AG04450 (cell line): ENCODE results near the gene STRBP. TPM values are rescaled to one million over a fixed set of nuclear protein-coding genes. Genes with fewer than 3 reads are reported as not detected.

Source experiments
- CTCF ChIA-PET: fragments of 300-600, 350-600 bp; formaldehyde crosslinking; extraction: SDS; loops from one replicate; lab custom pipeline; 2022; ENCODE audit warnings: antibody characterized with exemption, inconsistent platforms; lab: Charles Lee
- POLR2A ChIA-PET: fragments of 350-600 bp; formaldehyde crosslinking; extraction: SDS; loops from one replicate; lab custom pipeline; 2021; ENCODE audit warnings: antibody characterized with exemption, inconsistent platforms; lab: Yijun Ruan, JAX
- DNase-seq: peaks from one replicate; pipeline ENCODE4 v3.0.0-alpha.2; 2011; ENCODE audit warnings: low read depth, low spot score
- H3K27ac ChIP-seq: one replicate; pipeline ENCODE4 v1.5.1; 2012; ENCODE audit warnings: low read depth, low read length, control low read depth
- H3K27me3 ChIP-seq: one replicate; pipeline ENCODE4 v1.6.0; 2012; ENCODE audit warnings: low read length; ENCODE audit not compliant: control insufficient read depth, insufficient read depth
- H3K4me3 ChIP-seq: 2 replicates; pipeline ENCODE4 v1.5.1; 2011; ENCODE audit warnings: mild to moderate bottlenecking, low read depth, low read length, control low read depth
- H3K9me3 ChIP-seq: 2 replicates; pipeline ENCODE4 v1.5.1; 2012; ENCODE audit warnings: low read length; ENCODE audit not compliant: control insufficient read depth, insufficient read depth
- CTCF ChIP-seq: IDR thresholded peaks from 2 replicates; pipeline ENCODE4 v1.5.1; 2011; ENCODE audit warnings: low read depth, low read length, control low read depth, inconsistent platforms
- polyA plus RNA-seq: library from polyadenylated mRNA; depleted of rRNA; stranded (reverse); fragments of >200 nt; gene quantifications from 2 replicates; pipeline ENCODE4 v1.2.3, GENCODE V29; 2011

The STRBP gene
- polyA plus RNA-seq, 1 experiment: 6.3 TPM

GRCh38 chr9:123120131-123120530 lies 148.3 kb downstream of the STRBP start:
- POLR2A ChIA-PET: no interaction called here
- TF ChIP-seq CTCF: no peak
- H3K9me3 ChIP-seq: no peaks in the 10 kb centered on the region
- CTCF ChIA-PET: no interaction called here
- DNase-seq: no peak
- H3K27me3 ChIP-seq: no peaks in the 10 kb centered on the region
- no peak overlapping the region for H3K27ac ChIP-seq
- no peak overlapping the region for H3K4me3 ChIP-seq

- POLR2A ChIA-PET: no interaction called here
- Histone ChIP-seq H3K4me3 (no peak overlapping the region), H3K27me3 (no peaks in the 10 kb centered on the region), H3K9me3 (no peaks in the 10 kb centered on the region), H3K27ac (no peak overlapping the region)
- TF ChIP-seq CTCF: no peak
- CTCF ChIA-PET: no interaction called here
- DNase-seq: no peak
Measured at GRCh38 chr9:123119566-123119965, 148.8 kb downstream of the STRBP start.

GRCh38 chr9:123116036-123116435 lies 152.3 kb downstream of the STRBP start:
- Histone ChIP-seq H3K27me3 (no peaks in the 10 kb centered on the region), H3K4me3 (no peak overlapping the region), H3K9me3 (no peaks in the 10 kb centered on the region; the same call in 1 of the 2 replicates), H3K27ac (no peak overlapping the region)
- ChIA-PET CTCF (no interaction called here), POLR2A (no interaction called here)
- no peak for DNase-seq
- TF ChIP-seq CTCF: no peak

- ChIA-PET CTCF (no interaction called here), POLR2A (no interaction called here)
- Histone ChIP-seq H3K4me3 (no peak overlapping the region), H3K27ac (no peak overlapping the region), H3K9me3 (no peaks in the 10 kb centered on the region; the same call in 1 of the 2 replicates), H3K27me3 (no peaks in the 10 kb centered on the region)
- no peak for DNase-seq
- no peak for TF ChIP-seq CTCF
Measured at GRCh38 chr9:123115146-123115913, 153.1 kb downstream of the STRBP start.

GRCh38 chr9:123113185-123113584 lies 155.2 kb downstream of the STRBP start:
- Histone ChIP-seq H3K4me3 (no peak overlapping the region), H3K27me3 (no peaks in the 10 kb centered on the region), H3K9me3 (no peaks in the 10 kb centered on the region; the same call in 1 of the 2 replicates), H3K27ac (no peak overlapping the region)
- no peak for DNase-seq
- no peak for TF ChIP-seq CTCF
- CTCF ChIA-PET: interaction anchor here (0.6 to 0.9 kb wide), 2 partner anchors 236 to 241 kb away, joined by 3 to 4 read pairs; no protein-coding TSS in a partner anchor
- POLR2A ChIA-PET: no interaction called here
